Retinal pigment epithelial cell (primary cell): ENCODE data around the gene RC3H2.
"Not testable (repeated sequence)": the region's sequence is repeated elsewhere in the genome, so short reads cannot be mapped to it uniquely, and the experiment has no call there.

Source experiments
- DNase-seq: peaks from one replicate; pipeline ENCODE4 v3.0.0-alpha.2; 2010; ENCODE audit warnings: low read depth
- H3K4me3 ChIP-seq: 2 replicates; pipeline ENCODE4 v1.5.1; 2011; ENCODE audit warnings: mild to moderate bottlenecking, low read length, control low read depth, moderate library complexity
- CTCF ChIP-seq: conservative IDR thresholded peaks from 2 replicates; pipeline ENCODE4 v1.5.1; 2011; ENCODE audit warnings: low read depth, low read length, control low read depth, inconsistent platforms

The RC3H2 gene

GRCh38 chr9:122918310-122918709 is 13.2 kb upstream of the RC3H2 start:
- H3K4me3 ChIP-seq, result no peak overlapping the region
- no peak for TF ChIP-seq CTCF
- DNase-seq, result no peak

GRCh38 chr9:122912964-122913673 is 8.0 kb upstream of the RC3H2 start, which contains the start of gene ZBTB6:
ZBTB6 (minus strand) TSS chr9:122913323; CDS start chr9:122912072, 1,251 bp downstream.
- H3K4me3 ChIP-seq, result peak within 1 kb of the TSS; percentile 87
- no peak for TF ChIP-seq CTCF
- DNase-seq, result peak; percentile 58

GRCh38 chr9:122912671-122912963 is 7.5 kb upstream of the RC3H2 start:
- no peak for TF ChIP-seq CTCF
- H3K4me3 ChIP-seq, result peak overlapping the region; percentile 87
- no peak for DNase-seq

- H3K4me3 ChIP-seq, result not testable (repeated sequence)
Observed at GRCh38 chr9:122906122-122906521, 963 bp upstream of the RC3H2 start.

GRCh38 chr9:122904466-122904822 is 715 bp downstream of the RC3H2 start:
- DNase-seq, result peak; percentile 6
- TF ChIP-seq CTCF, result no peak
- H3K4me3 ChIP-seq, result peak overlapping the region; percentile 92

More at GRCh38 chr9:122906122-122906521, 963 bp upstream of the RC3H2 start:
- not testable (repeated sequence) for DNase-seq

- DNase-seq, result no peak
- H3K4me3 ChIP-seq, result no peak overlapping the region
- TF ChIP-seq CTCF, result no peak
Observed at GRCh38 chr9:122900791-122901190, 4.4 kb downstream of the RC3H2 start.

GRCh38 chr9:122897969-122898368 is 7.2 kb downstream of the RC3H2 start:
- H3K4me3 ChIP-seq, result no peak overlapping the region
- no peak for DNase-seq
- TF ChIP-seq CTCF, result no peak
